ENCODE data around the gene ZBTB5.

Gene ZBTB5

DNA sequence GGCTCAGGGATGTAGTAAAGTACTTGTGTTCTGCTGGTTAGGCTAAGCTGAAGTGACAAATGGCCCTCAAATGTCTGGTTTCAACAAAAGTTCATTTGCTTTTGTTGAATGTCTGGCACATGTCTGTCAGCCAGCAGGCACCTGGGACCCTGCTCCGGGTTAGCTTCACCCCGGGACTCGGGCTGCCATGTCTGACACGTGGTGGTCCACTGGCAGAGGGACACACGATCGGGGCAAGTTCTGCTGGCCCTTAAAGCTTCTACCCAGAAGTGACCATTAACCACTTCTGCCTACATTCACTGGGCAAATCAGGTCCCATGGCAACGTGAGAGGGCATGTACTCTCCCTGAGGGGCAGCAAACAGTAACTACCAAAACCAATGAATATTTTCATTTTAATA lies 44.3 kb upstream of the ZBTB5 start:
- H3K4me3 Mint-ChIP-seq: no peak overlapping the region
- no peaks in the 10 kb centered on the region for H3K9me3 Mint-ChIP-seq
- no peaks in the 10 kb centered on the region for H3K27me3 Mint-ChIP-seq (ENCODE audit: low read depth)
- no peak overlapping the region for H3K27ac Mint-ChIP-seq
- H3K4me1 Mint-ChIP-seq: no peaks in the 10 kb centered on the region
- TF ChIP-seq, protein P1, sequence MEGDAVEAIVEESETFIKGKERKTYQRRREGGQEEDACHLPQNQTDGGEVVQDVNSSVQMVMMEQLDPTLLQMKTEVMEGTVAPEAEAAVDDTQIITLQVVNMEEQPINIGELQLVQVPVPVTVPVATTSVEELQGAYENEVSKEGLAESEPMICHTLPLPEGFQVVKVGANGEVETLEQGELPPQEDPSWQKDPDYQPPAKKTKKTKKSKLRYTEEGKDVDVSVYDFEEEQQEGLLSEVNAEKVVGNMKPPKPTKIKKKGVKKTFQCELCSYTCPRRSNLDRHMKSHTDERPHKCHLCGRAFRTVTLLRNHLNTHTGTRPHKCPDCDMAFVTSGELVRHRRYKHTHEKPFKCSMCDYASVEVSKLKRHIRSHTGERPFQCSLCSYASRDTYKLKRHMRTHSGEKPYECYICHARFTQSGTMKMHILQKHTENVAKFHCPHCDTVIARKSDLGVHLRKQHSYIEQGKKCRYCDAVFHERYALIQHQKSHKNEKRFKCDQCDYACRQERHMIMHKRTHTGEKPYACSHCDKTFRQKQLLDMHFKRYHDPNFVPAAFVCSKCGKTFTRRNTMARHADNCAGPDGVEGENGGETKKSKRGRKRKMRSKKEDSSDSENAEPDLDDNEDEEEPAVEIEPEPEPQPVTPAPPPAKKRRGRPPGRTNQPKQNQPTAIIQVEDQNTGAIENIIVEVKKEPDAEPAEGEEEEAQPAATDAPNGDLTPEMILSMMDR (IDR thresholded peaks at IDR 0.05; ENCODE audit: unreplicated experiment in 3 of 3): no peak
- peaks cover 21% of the 10 kb centered on the region for H3K36me3 Mint-ChIP-seq (ENCODE audit: low read depth)

DNA sequence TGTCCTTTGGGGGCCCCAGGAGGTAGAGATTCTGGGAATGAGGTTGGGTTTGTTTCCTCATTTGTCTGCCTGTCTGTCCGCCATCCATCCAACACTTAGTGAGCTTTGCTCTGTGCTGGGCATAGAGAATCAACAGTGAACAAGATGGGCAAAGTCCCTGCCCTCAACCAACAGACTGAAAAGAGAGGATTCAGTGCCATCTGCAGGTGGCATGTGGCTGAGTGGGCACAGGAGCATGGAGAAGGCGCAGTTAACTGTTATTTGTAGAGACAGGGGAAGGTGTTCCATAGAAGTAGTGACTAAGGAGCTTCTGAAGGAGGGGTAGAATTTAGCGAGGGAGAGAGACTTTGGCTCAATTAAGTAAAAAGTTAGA lies 43.6 kb upstream of the ZBTB5 start:
- H3K36me3 Mint-ChIP-seq (ENCODE audit: low read depth): peaks cover 21% of the 10 kb centered on the region
- H3K4me3 Mint-ChIP-seq: no peak overlapping the region
- H3K27me3 Mint-ChIP-seq (ENCODE audit: low read depth): no peaks in the 10 kb centered on the region
- H3K4me1 Mint-ChIP-seq: no peaks in the 10 kb centered on the region
- H3K9me3 Mint-ChIP-seq: no peaks in the 10 kb centered on the region
- TF ChIP-seq, protein P1 (IDR thresholded peaks at IDR 0.05; ENCODE audit: unreplicated experiment in 3 of 3): no peak
- H3K27ac Mint-ChIP-seq: no peak overlapping the region

DNA sequence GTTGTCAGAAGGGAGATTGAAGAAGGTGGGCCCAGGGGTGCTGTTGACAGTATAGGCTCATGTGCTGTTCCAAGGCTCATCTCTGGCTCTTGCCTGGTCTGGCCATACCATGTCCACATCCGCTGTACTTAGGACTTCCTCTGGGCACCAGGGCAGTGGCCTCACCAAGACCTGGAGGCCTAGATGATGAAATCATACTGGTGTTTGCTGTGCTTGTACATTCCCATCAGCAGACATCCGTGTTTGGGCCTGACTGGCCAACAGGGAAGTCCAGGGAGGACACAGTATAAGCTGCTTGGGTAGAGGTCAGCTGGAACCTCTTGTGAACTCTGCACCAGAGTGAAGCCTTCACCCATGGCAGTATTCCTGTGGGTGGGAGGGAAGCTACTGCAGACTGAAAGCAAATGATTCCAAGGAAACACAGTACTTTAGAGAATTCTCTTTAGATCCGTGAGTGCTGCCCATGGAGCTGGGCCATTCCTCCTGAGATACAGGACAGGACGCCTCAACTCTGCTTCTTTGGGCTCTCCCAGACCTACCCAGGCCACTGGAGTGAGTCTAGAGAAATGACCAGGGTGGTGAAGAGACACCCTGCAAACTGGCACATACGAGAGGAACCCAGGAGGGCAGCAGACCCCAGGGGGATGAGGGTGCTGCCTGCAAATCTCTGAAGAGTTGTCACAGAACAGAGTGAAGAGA lies 43.0 kb upstream of the ZBTB5 start:
- Mint-ChIP-seq H3K4me3 (no peak overlapping the region), H3K27ac (no peak overlapping the region)

DNA sequence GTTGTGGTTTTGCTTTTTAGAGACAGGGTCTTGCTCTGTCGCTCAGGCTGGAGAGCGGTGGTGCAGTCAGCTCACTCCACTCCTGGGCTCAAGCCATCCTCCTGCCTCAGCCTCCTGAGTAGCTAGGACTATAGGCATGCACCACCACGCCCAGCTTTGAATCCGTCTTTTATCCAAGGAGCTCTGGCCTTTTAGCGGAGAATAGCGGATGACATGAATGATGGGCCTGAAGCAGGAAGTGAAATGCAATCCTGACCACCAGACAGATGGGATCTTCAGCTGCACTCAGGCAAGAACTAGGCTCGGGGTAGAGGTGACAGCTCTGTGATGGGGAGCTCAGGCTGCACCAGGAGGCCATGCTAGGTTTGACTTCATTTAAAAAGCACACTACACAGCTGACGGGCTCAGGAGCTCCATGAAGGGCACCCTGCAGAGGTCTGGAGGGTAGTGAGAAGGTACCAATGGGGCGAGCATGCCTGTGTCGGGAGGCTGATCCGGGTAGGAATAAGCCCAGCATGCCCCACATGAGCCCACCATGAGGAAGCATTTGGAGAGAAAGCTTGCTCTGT lies 42.4 kb upstream of the ZBTB5 start:
- Mint-ChIP-seq H3K9me3 (no peaks in the 10 kb centered on the region), H3K36me3 (ENCODE audit: low read depth) (peaks cover 32% of the 10 kb centered on the region), H3K27ac (no peak overlapping the region), H3K4me1 (no peaks in the 10 kb centered on the region), H3K4me3 (no peak overlapping the region), H3K27me3 (ENCODE audit: low read depth) (no peaks in the 10 kb centered on the region)
- TF ChIP-seq, protein P1 (IDR thresholded peaks at IDR 0.05; ENCODE audit: unreplicated experiment in 3 of 3): no peak

More for the DNA sequence above, 43.0 kb upstream of the ZBTB5 start:
- no peaks in the 10 kb centered on the region for H3K4me1 Mint-ChIP-seq
- H3K9me3 Mint-ChIP-seq: no peaks in the 10 kb centered on the region
- H3K27me3 Mint-ChIP-seq (ENCODE audit: low read depth): no peaks in the 10 kb centered on the region
- H3K36me3 Mint-ChIP-seq (ENCODE audit: low read depth): peaks cover 26% of the 10 kb centered on the region
- TF ChIP-seq, protein P1 (IDR thresholded peaks at IDR 0.05; ENCODE audit: unreplicated experiment in 3 of 3): no peak

DNA sequence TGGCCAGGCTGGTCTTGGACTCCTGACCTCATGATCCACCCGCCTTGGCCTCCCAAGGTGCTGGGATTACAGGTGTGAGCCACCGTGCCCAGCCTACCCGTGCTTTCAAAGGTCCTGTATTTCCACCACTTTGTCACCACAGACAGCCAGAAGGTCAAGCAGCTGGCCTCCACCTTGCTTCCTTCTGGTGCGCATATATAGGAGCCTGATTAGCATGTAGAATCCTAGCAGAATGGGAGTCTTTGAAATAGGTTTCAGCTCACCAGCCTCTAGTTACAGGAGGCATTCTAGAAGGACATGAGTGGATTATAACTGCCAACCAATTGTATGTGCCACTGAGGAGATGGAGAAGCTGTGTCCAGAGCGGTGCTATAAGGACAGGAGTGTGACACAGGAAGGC lies 39.4 kb upstream of the ZBTB5 start:
- peaks cover 55% of the 10 kb centered on the region for H3K36me3 Mint-ChIP-seq (ENCODE audit: low read depth)
- no peaks in the 10 kb centered on the region for H3K4me1 Mint-ChIP-seq
- no peaks in the 10 kb centered on the region for H3K27me3 Mint-ChIP-seq (ENCODE audit: low read depth)
- no peak overlapping the region for H3K27ac Mint-ChIP-seq
- H3K9me3 Mint-ChIP-seq: no peaks in the 10 kb centered on the region
- TF ChIP-seq, protein P1 (IDR thresholded peaks at IDR 0.05; ENCODE audit: unreplicated experiment in 3 of 3): no peak
- H3K4me3 Mint-ChIP-seq: no peak overlapping the region

- TF ChIP-seq, protein P1 (IDR thresholded peaks at IDR 0.05; ENCODE audit: unreplicated experiment in 3 of 3): no peak
- no peaks in the 10 kb centered on the region for H3K4me1 Mint-ChIP-seq
- H3K4me3 Mint-ChIP-seq: no peak overlapping the region
- H3K9me3 Mint-ChIP-seq: no peaks in the 10 kb centered on the region
- no peak overlapping the region for H3K27ac Mint-ChIP-seq
- no peaks in the 10 kb centered on the region for H3K27me3 Mint-ChIP-seq (ENCODE audit: low read depth)
- H3K36me3 Mint-ChIP-seq (ENCODE audit: low read depth): peaks cover 56% of the 10 kb centered on the region
Measured at GRCh38 chr9:37503736-37504135, 38.5 kb upstream of the ZBTB5 start.
